K562 (cell line): ENCODE results near the gene FABP3. TPM values are rescaled to one million over a fixed set of nuclear protein-coding genes. Genes with fewer than 3 reads are reported as not detected.

Source experiments
- CBX8 ChIP-seq: fragments of 200-600 bp; sonication (generic); IDR thresholded peaks from 2 replicates; pipeline ENCODE4 v1.6.1; 2012; ENCODE audit warnings: borderline replicate concordance, mixed run types, low read depth, mild to moderate bottlenecking, moderate library complexity, mixed read lengths, low read length, control low read depth, inconsistent platforms; ENCODE audit not compliant: poor library complexity, severe bottlenecking; ENCODE audit errors: extremely low read depth
- CEBPB ChIP-seq: fragments of 450-650 bp; IDR thresholded peaks from 2 replicates; pipeline ENCODE4 v1.6.1; 2016; ENCODE audit warnings: missing genetic modification characterization, missing compliant biosample characterization
- FOXM1 ChIP-seq, 2 experiments: fragments of 450-650 bp in 1 of 2; sonication (generic) in 1 of 2; formaldehyde crosslinking in 1 of 2; IDR thresholded peaks; 2 replicates each; pipeline versions ENCODE4 v1.6.1 to v1.9.0; 2017 to 2022; ENCODE audit warnings: low read depth in 2 of 2, mild to moderate bottlenecking in 2 of 2, missing genetic modification reagents in 1 of 2, moderate library complexity in 1 of 2
- HNRNPLL ChIP-seq: fragments of 200-400 bp; formaldehyde crosslinking; IDR thresholded peaks from 2 replicates; pipeline ENCODE4 v1.6.1; 2017; ENCODE audit warnings: low read length, low read depth, mild to moderate bottlenecking; ENCODE audit not compliant: poor library complexity, severe bottlenecking
- HOXB6 ChIP-seq: fragments of 250-450 bp; sonication (Bioruptor Pico); IDR thresholded peaks from 2 replicates; pipeline ENCODE4 v1.5.1; 2022; ENCODE audit warnings: mild to moderate bottlenecking, borderline replicate concordance
- ILF3 ChIP-seq: fragments of 450-650 bp; IDR thresholded peaks from 2 replicates; pipeline ENCODE4 v1.6.1; 2018; ENCODE audit warnings: antibody characterized with exemption, mild to moderate bottlenecking, moderate library complexity, borderline replicate concordance
- LARP7 ChIP-seq: fragments of 450-650 bp; IDR thresholded peaks from 2 replicates; pipeline ENCODE4 v1.6.1; 2016
- LEF1 ChIP-seq: fragments of 450-650 bp; IDR thresholded peaks from 2 replicates; pipeline ENCODE4 v1.6.1; 2016; ENCODE audit warnings: mild to moderate bottlenecking
- MAFF ChIP-seq: IDR thresholded peaks from 2 replicates; pipeline ENCODE4 v1.6.1; 2012; ENCODE audit warnings: low read length, improper control_type of control experiment
- MTF1 ChIP-seq: fragments of 250-450 bp; sonication (Bioruptor Pico); IDR thresholded peaks from 2 replicates; pipeline ENCODE4 v1.9.0; 2021; ENCODE audit warnings: moderate library complexity, mild to moderate bottlenecking, inconsistent platforms, borderline replicate concordance
- NCOA2 ChIP-seq, 2 experiments: fragments of 450-650 bp; IDR thresholded peaks; 2 replicates each; pipeline ENCODE4 v1.6.1; 2018; ENCODE audit warnings: mild to moderate bottlenecking in 2 of 2, moderate library complexity in 1 of 2; ENCODE audit not compliant: partially characterized antibody in 2 of 2
- RNF2 ChIP-seq: sonication (generic); IDR thresholded peaks from 2 replicates; pipeline ENCODE4 v1.6.1; 2016
- SMARCA5 ChIP-seq: fragments of 450-650 bp; IDR thresholded peaks from 2 replicates; pipeline ENCODE4 v1.6.1; 2016
- SMARCB1 ChIP-seq: IDR thresholded peaks from 2 replicates; pipeline ENCODE4 v1.6.1; 2011; ENCODE audit warnings: improper control_type of control experiment, low read depth; ENCODE audit not compliant: insufficient read length
- SRF ChIP-seq, 2 experiments: fragments of 250-450, 450-650 bp in 1 of 2; sonication (Bioruptor Pico) in 1 of 2; sonication (generic) in 1 of 2; formaldehyde crosslinking; IDR thresholded peaks; 2 replicates each; pipeline versions ENCODE4 v1.5.0 to v1.5.1; 2020 to 2022; ENCODE audit warnings: mild to moderate bottlenecking in 1 of 2, missing genetic modification reagents in 1 of 2
- STAG1 ChIP-seq: sonication (generic); formaldehyde crosslinking; IDR thresholded peaks from 2 replicates; pipeline ENCODE4 v1.5.0; 2020; ENCODE audit warnings: missing genetic modification reagents, borderline replicate concordance
- TBL1XR1 ChIP-seq, 2 experiments: IDR thresholded peaks; 2 replicates each; pipeline ENCODE4 v1.6.1; 2012; ENCODE audit warnings: improper control_type of control experiment in 2 of 2, low read length in 2 of 2, mild to moderate bottlenecking in 1 of 2
- TGIF2 ChIP-seq: sonication (generic); formaldehyde crosslinking; IDR thresholded peaks from 2 replicates; pipeline ENCODE4 v1.8.1; 2022; ENCODE audit warnings: mild to moderate bottlenecking, missing genetic modification reagents, moderate library complexity
- TRIM24 ChIP-seq, 2 experiments: fragments of 450-650 bp; IDR thresholded peaks; 2 replicates each; pipeline ENCODE4 v1.6.1; 2016
- ZNF184 ChIP-seq: sonication (generic); formaldehyde crosslinking; IDR thresholded peaks from 2 replicates; pipeline ENCODE4 v1.5.0; 2020; ENCODE audit warnings: missing genetic modification reagents
- ZNF507 ChIP-seq: conservative IDR thresholded peaks from 2 replicates; pipeline ENCODE4 v1.6.1; 2017; ENCODE audit warnings: missing genetic modification characterization, missing compliant biosample characterization
- ZNF778 ChIP-seq: fragments of 450-650 bp; formaldehyde crosslinking; IDR thresholded peaks from 2 replicates; pipeline ENCODE4 v1.4.0; 2020; ENCODE audit warnings: mild to moderate bottlenecking, moderate library complexity
- polyA plus RNA-seq, 8 experiments: library from polyadenylated mRNA; depleted of rRNA in 4 of 8; stranded (reverse) in 5 of 8; unstranded in 3 of 8; fragments of >200 nt; fragmentation: Nextera tagmentation in 2 of 8; fragmentation: Illumina TruSeq in 1 of 8; extraction: Ambion mirVana in 2 of 8; extraction: Trizol in 1 of 8; gene quantifications; 2 replicates each; pipeline versions ENCODE4 v1.2.1 to v1.2.3, GENCODE V29; 2011 to 2014; ENCODE audit warnings: inconsistent platforms in 1 of 8, missing spikeins in 1 of 8
- total RNA-seq, 7 experiments: library from RNA; depleted of rRNA in 6 of 7; stranded (reverse); fragments of >200 nt in 6 of 7; fragmentation: Illumina TruSeq in 2 of 7; extraction: Trizol in 2 of 7; gene quantifications; 2 replicates each; pipeline versions ENCODE4 v1.2.1 to v1.2.3, GENCODE V29; 2011 to 2021; ENCODE audit warnings: low replicate concordance in 1 of 7
- TF ChIP-seq, protein P1 (sequence below), 2 experiments: IDR thresholded peaks in 1 of 2; conservative IDR thresholded peaks in 1 of 2; 2 replicates each; pipeline ENCODE4 v1.6.1; 2016; ENCODE audit warnings: low read depth in 2 of 2, mild to moderate bottlenecking in 1 of 2, missing compliant biosample characterization in 1 of 2, missing genetic modification characterization in 1 of 2, moderate library complexity in 1 of 2
- TF ChIP-seq, protein P2 (sequence below): fragments of 450-650 bp; IDR thresholded peaks from 2 replicates; pipeline ENCODE4 v1.6.1; 2016; ENCODE audit warnings: antibody characterized with exemption
- TF ChIP-seq, protein P3 (sequence below): fragments of 250-450 bp; sonication (Bioruptor Pico); IDR thresholded peaks from 2 replicates; pipeline ENCODE4 v1.8.0; 2021; ENCODE audit warnings: moderate library complexity, mild to moderate bottlenecking, inconsistent platforms

The FABP3 gene
- total and polyA plus RNA-seq, 9 of the 15 experiments (the other 6 are each of a cell fraction or from before 2014, with no cell fraction given): 0.22 TPM; not detected in 8

- no peak for TF ChIP-seq CBX8
- TF ChIP-seq SRF (CRISPR knock-in tag; IDR thresholded peaks at IDR 0.05): no peak
- TF ChIP-seq HOXB6 (CRISPR knock-in tag): no peak
- TF ChIP-seq, protein P1, sequence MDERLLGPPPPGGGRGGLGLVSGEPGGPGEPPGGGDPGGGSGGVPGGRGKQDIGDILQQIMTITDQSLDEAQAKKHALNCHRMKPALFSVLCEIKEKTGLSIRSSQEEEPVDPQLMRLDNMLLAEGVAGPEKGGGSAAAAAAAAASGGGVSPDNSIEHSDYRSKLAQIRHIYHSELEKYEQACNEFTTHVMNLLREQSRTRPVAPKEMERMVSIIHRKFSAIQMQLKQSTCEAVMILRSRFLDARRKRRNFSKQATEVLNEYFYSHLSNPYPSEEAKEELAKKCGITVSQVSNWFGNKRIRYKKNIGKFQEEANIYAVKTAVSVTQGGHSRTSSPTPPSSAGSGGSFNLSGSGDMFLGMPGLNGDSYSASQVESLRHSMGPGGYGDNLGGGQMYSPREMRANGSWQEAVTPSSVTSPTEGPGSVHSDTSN (CRISPR knock-in tag; IDR thresholded peaks at IDR 0.05; ENCODE audit: low read depth): no peak
- TF ChIP-seq, protein P1 (tag; conservative IDR thresholded peaks at IDR 0.05; ENCODE audit: low read depth): no peak
- no peak for TF ChIP-seq ZNF778 (CRISPR knock-in tag)
- no peak for TF ChIP-seq ZNF507 (tag)
- TF ChIP-seq TRIM24 (IDR thresholded peaks at IDR 0.05): no peak
- no peak for TF ChIP-seq STAG1
- no peak for TF ChIP-seq NCOA2 (IDR thresholded peaks at IDR 0.05; ENCODE audit: partially characterized antibody in 2 of 2)
- no peak for TF ChIP-seq MTF1
- no peak for TF ChIP-seq SMARCA5
- no peak for TF ChIP-seq RNF2
- no peak for TF ChIP-seq SMARCB1
- TF ChIP-seq TBL1XR1 (IDR thresholded peaks at IDR 0.05; ENCODE audit: low read length in 2 of 2): no peak
- TF ChIP-seq ILF3: no peak
- TF ChIP-seq CEBPB (tag): no peak
- no peak for TF ChIP-seq LEF1
- no peak for TF ChIP-seq HNRNPLL
- TF ChIP-seq LARP7: no peak
- TF ChIP-seq, protein P2, sequence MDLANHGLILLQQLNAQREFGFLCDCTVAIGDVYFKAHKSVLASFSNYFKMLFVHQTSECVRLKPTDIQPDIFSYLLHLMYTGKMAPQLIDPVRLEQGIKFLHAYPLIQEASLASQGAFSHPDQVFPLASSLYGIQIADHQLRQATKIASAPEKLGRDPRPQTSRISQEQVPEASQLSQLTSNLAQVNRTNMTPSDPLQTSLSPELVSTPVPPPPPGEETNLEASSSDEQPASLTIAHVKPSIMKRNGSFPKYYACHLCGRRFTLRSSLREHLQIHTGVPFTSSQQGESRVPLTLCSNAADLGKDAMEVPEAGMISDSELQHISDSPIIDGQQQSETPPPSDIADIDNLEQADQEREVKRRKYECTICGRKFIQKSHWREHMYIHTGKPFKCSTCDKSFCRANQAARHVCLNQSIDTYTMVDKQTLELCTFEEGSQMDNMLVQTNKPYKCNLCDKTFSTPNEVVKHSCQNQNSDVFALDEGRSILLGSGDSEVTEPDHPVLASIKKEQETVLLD: no peak
- no peak for TF ChIP-seq MAFF
- TF ChIP-seq FOXM1 (IDR thresholded peaks at IDR 0.05; ENCODE audit: low read depth): no peak
- TF ChIP-seq FOXM1 (CRISPR knock-in tag; IDR thresholded peaks at IDR 0.05; ENCODE audit: low read depth): no peak
- no peak for TF ChIP-seq ZNF184 (CRISPR knock-in tag)
- TF ChIP-seq, protein P3, sequence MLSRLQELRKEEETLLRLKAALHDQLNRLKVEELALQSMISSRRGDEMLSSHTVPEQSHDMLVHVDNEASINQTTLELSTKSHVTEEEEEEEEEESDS: no peak
- TF ChIP-seq TGIF2 (CRISPR knock-in tag): no peak
Measured at GRCh38 chr1:31409946-31410858, 37.3 kb upstream of the FABP3 start (continued).
